Heart left ventricle (tissue), 13 donors: ENCODE measurements around the gene PRPF19.

Experiments
- CTCF ChIP-seq, 12 donors: fragments of 200-600 bp; sonication (generic) in 4 of 12; IDR thresholded peaks; one replicate each; pipeline versions ENCODE4 v1.5.0 to v1.8.0; 2018 to 2022; ENCODE audit warnings: antibody characterized with exemption in 12 of 12, mild to moderate bottlenecking in 5 of 12
- POLR2A ChIP-seq, 2 donors: fragments of 450-650 bp; IDR thresholded peaks; one replicate each; pipeline ENCODE4 v1.6.1; 2017; ENCODE audit warnings: antibody characterized with exemption in 2 of 2, mild to moderate bottlenecking in 2 of 2, moderate library complexity in 2 of 2
- donor health status: ischemic (EF 13 %, LVEDD 7.1; RV severe dilation, severe dysfunction).
- donor health status: DM: no; HTN: yes; CAD: no.
- donor health status: DM: no; HTN: no; CAD: no.
- donor health status: ischemic (EF 25% LVEDD 6.9; RV normal size, moderate dysfunction).
- donor health status: ischemic (EF 25% LVEDD 5.7; RV mildly dilated, moderate dysfunction).
- donor health status: ischemic (EF 35%, LVEDD 5.7; RV mildly dilated, moderate dysfunction).
- donor health status: nonischemic (EF 11% LVEDD 7.7; RV severe dilation, severe dysfunction).
- donor health status: DM: yes; HTN: yes; CAD: no.
- donor health status: PGD.
- donor health status: ischemic (EF 29% LVEDD 5.4; RV normal size, mild dysfunction).
- donor health status: nonischemic (EF 23%, LVEDD 6.1; RV moderate dilation, normal function).

GRCh38 chr11:60912851-60913528 is 6.6 kb upstream of the PRPF19 start:
- TF ChIP-seq CTCF (IDR thresholded peaks at IDR 0.05), result no peak
- TF ChIP-seq POLR2A (IDR thresholded peaks at IDR 0.05), result no peak
